Measurements from ENCODE around the gene DLEC1.
"Not testable (repeated sequence)": the region's sequence is repeated elsewhere in the genome, so short reads cannot be mapped to it uniquely, and the experiment has no call there.

DLEC1 gene

GRCh38 chr3:38054499-38055001, 15.5 kb downstream of the DLEC1 start:
- Mint-ChIP-seq H3K9me3 (ENCODE audit: low read depth) (no peaks in the 10 kb centered on the region), H3K27me3 (no peaks in the 10 kb centered on the region), H3K27ac (no peak overlapping the region), H3K4me3 (no peak overlapping the region), H3K4me1 (ENCODE audit: low read depth) (peaks cover 5% of the 10 kb centered on the region), H3K36me3 (peaks cover 3% of the 10 kb centered on the region)

GRCh38 chr3:38059148-38059547, 20.1 kb downstream of the DLEC1 start:
- peaks cover 9% of the 10 kb centered on the region for H3K36me3 Mint-ChIP-seq
- no peak overlapping the region for H3K27ac Mint-ChIP-seq

DNA sequence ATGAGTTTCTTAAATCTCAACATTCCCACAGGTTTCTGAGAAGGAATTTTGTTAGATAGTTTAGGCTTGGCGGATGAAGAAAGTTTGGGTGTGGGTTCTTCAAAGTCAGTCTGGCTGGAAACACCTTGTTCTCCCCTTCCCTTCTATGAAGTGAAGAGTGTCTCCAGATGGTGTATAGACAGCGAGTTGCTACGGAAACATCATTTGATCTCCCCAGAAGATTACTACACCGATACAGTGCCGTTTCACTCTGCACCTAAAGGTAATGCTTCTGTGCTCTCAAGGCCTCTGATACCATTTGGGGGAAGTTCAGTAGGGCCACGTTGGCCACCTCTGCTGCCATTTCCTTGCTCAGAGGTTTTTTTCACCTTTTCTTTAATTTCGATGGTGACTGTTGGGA, 20.6 kb downstream of the DLEC1 start:
- no peaks in the 10 kb centered on the region for H3K27me3 Mint-ChIP-seq
- H3K9me3 Mint-ChIP-seq (ENCODE audit: low read depth): no peaks in the 10 kb centered on the region
- H3K4me3 Mint-ChIP-seq: no peak overlapping the region
- peaks cover 5% of the 10 kb centered on the region for H3K4me1 Mint-ChIP-seq (ENCODE audit: low read depth)
- H3K27ac Mint-ChIP-seq: no peak overlapping the region
- H3K36me3 Mint-ChIP-seq: peaks cover 9% of the 10 kb centered on the region

More at GRCh38 chr3:38059148-38059547, 20.1 kb downstream of the DLEC1 start:
- peaks cover 5% of the 10 kb centered on the region for H3K4me1 Mint-ChIP-seq (ENCODE audit: low read depth)
- no peaks in the 10 kb centered on the region for H3K9me3 Mint-ChIP-seq (ENCODE audit: low read depth)
- no peak overlapping the region for H3K4me3 Mint-ChIP-seq
- H3K27me3 Mint-ChIP-seq: no peaks in the 10 kb centered on the region

- no peak overlapping the region for H3K27ac Mint-ChIP-seq
- no peaks in the 10 kb centered on the region for H3K27me3 Mint-ChIP-seq
- H3K4me1 Mint-ChIP-seq (ENCODE audit: low read depth): peaks cover 2% of the 10 kb centered on the region
- no peaks in the 10 kb centered on the region for H3K9me3 Mint-ChIP-seq (ENCODE audit: low read depth)
- no peak overlapping the region for H3K4me3 Mint-ChIP-seq
- peaks cover 14% of the 10 kb centered on the region for H3K36me3 Mint-ChIP-seq
Observed at GRCh38 chr3:38062809-38063208, 23.8 kb downstream of the DLEC1 start.

GRCh38 chr3:38064453-38064852, 25.4 kb downstream of the DLEC1 start:
- H3K9me3 Mint-ChIP-seq (ENCODE audit: low read depth); H3K4me3 Mint-ChIP-seq; H3K4me1 Mint-ChIP-seq (ENCODE audit: low read depth); H3K27me3 Mint-ChIP-seq; H3K27ac Mint-ChIP-seq: not testable (repeated sequence)
- H3K36me3 Mint-ChIP-seq: peaks cover 14% of the 10 kb centered on the region

DNA sequence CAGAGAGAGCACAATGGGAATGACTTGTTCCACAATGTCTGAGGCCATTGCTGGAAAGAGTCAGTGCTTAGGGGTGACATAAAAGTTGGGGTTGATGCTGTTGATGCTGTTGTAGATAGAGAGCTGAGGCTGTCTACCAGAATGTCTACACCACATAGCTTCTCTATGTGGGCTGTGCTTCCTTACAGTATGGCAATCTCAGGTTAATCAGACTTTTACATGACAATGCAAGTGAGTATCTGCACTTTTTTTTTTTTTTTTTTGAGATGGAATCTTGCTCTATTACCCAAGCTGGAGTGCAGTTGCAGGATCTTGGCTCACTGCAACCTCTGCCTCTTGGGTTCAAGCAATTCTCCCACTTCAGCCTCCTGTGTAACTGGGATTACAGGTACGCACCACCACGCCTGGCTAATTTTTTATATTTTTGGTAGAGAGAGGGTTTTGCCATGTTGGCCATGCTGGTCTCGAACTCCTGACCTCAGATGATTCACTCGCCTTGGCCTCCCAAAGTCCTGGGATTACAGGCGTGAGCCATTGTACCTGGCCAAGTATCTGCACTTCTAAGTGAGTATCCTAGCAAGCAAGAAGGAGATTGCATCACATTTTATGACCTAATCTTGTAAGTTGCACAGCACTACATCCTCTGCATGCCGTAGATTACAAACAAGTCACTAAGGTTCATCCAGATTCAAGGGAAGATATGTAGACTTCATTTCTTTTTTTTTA, 28.7 kb downstream of the DLEC1 start:
- Mint-ChIP-seq H3K4me3 (no peak overlapping the region), H3K27ac (no peak overlapping the region), H3K9me3 (ENCODE audit: low read depth) (no peaks in the 10 kb centered on the region), H3K4me1 (ENCODE audit: low read depth) (no peaks in the 10 kb centered on the region), H3K27me3 (no peaks in the 10 kb centered on the region), H3K36me3 (peaks cover 7% of the 10 kb centered on the region)

DNA sequence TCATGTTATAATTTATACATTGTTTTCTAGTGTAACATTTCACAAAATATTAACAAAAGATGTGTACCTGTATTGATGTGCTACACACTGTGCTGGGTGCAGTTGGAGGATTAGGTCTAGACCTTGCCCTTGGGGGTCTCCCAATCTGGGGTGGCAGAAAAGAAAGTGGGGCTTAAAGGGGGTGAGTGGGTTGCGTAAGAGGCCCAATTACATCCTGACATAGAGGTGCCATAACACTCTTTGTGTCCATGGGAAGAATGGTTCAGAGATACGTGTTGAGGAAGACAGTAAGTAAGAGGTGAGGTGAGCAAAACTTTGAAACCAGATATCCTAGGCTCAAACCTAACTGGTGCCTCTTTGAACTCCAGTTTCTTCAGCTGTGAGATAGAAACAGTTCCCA, 31.0 kb downstream of the DLEC1 start:
- Mint-ChIP-seq H3K4me1 (ENCODE audit: low read depth) (no peaks in the 10 kb centered on the region), H3K27me3 (no peaks in the 10 kb centered on the region), H3K4me3 (no peak overlapping the region), H3K27ac (no peak overlapping the region), H3K9me3 (ENCODE audit: low read depth) (no peaks in the 10 kb centered on the region), H3K36me3 (peaks cover 5% of the 10 kb centered on the region)

DNA sequence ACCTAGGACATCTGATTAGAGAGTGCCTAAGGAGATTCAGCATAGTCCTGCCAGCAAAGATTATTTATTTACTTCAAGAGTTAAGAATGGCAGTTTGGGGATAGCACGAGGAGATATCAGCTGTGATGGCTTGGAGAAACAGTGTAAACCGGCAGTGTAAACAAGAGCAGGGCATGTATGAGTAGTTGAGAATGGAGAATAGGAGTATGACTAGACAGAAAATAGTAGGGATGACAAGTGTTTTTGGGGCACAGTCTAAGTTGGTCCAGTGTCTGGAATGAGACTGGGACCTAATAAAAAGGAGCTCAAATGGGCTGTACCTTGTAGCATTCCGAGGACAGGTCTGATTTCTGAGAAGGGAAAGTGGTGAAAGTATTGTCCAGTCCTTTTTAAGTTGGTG, 38.1 kb downstream of the DLEC1 start:
- not testable (repeated sequence) for H3K4me1 Mint-ChIP-seq (ENCODE audit: low read depth); H3K9me3 Mint-ChIP-seq (ENCODE audit: low read depth); H3K27me3 Mint-ChIP-seq; H3K36me3 Mint-ChIP-seq; H3K27ac Mint-ChIP-seq; H3K4me3 Mint-ChIP-seq

GRCh38 chr3:38082296-38082695, 43.3 kb downstream of the DLEC1 start:
- not testable (repeated sequence) for H3K4me3 Mint-ChIP-seq; H3K27me3 Mint-ChIP-seq; H3K27ac Mint-ChIP-seq; H3K9me3 Mint-ChIP-seq (ENCODE audit: low read depth); H3K4me1 Mint-ChIP-seq (ENCODE audit: low read depth); H3K36me3 Mint-ChIP-seq

DNA sequence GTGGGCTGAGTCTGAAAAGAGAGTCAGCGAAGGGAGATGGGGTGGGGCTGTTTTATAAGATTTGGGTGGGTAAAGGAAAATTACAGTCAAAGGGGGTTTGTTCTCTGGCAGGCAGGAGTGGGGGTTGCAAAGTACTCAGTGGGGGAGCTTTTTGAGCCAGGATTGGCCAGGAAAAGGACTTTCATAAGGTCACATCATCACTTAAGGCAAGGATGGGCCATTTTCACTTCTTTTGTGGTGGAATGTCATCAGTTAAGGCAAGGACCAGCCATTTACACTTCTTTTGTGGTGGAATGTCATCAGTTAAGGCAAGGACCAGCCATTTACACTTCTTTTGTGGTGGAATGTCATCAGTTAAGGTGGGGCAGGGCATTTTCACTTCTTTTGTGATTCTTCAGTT, 44.2 kb downstream of the DLEC1 start:
- H3K36me3 Mint-ChIP-seq; H3K9me3 Mint-ChIP-seq (ENCODE audit: low read depth); H3K27ac Mint-ChIP-seq; H3K4me1 Mint-ChIP-seq (ENCODE audit: low read depth); H3K27me3 Mint-ChIP-seq; H3K4me3 Mint-ChIP-seq: not testable (repeated sequence)

DNA sequence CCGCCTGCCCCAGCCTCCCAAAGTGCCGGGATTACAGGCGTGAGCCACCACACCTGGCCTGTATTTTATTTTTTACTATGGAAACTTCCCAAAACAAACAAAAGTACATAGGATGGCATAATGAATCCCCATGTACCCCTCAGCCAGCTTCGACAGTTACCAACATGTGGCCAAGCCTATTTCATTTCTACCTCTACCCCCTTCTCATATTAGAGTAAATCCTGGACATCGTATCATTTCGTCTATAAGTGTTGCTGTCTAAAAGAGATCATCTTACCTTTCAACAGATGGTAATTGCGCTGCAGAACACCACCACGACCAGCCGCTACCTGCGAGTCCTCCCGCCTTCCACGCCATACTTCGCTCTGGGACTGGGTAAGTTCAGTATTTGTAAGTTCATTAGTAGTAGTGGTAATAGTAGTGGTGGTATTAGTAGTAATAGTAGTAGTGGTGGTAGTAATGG, 44.9 kb downstream of the DLEC1 start:
- Mint-ChIP-seq H3K9me3 (ENCODE audit: low read depth) (peaks cover 4% of the 10 kb centered on the region), H3K4me1 (ENCODE audit: low read depth) (no peaks in the 10 kb centered on the region), H3K4me3 (peak overlapping the region; percentile 12), H3K36me3 (no peaks in the 10 kb centered on the region), H3K27me3 (no peaks in the 10 kb centered on the region), H3K27ac (peak overlapping the region; percentile 18)

DNA sequence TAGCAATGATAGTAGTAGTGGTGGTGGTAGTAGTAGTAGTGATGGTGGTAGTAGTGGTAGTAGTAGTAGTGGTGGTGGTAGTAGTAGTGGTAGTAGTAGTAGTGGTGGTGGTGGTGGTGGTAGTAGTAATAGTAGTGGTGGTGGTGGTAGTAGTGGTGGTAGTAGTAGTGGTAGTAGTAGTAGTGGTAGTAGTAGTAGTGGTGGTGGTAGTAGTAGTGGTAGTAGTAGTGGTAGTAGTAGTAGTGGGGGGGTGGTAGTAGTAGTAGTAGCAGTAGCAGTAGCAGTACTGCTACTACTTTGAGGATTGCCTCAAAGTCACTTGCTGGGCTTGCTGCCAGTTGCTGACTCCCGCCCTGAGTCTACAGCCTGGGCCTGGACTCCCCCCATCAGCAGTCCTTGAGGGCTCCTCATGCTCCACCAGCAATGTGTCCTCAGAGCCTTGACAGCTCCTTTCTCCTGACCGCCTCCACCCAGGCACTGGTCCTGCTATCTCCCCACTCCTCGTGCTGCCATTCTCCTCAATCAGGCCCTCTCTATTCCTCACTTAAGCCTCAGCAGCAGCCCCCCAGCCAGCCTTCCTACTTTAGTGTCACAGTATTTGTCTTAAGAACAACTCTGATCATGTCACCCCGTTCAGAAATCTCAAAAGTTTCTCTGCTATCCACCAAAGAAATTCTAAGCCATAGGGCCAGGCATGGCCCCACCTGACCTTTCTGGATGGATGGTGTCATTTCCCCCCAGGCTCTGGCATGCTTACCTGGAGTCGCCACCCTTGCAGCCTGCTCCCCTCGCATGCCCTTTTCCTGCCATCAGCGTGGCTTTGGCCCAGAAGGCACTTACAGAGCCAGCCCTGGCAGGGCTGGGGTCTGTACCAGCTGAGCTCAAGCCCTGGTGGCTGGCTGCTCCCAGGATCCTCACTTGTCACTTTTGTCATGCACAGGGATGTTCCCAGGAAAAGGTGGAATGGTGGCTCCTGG, 45.6 kb downstream of the DLEC1 start:
- Mint-ChIP-seq H3K4me1 (ENCODE audit: low read depth) (no peaks in the 10 kb centered on the region), H3K4me3 (peak overlapping the region; percentile 12), H3K27ac (peak overlapping the region; percentile 86), H3K36me3 (no peaks in the 10 kb centered on the region), H3K9me3 (ENCODE audit: low read depth) (peaks cover 4% of the 10 kb centered on the region), H3K27me3 (no peaks in the 10 kb centered on the region)

- H3K4me1 Mint-ChIP-seq (ENCODE audit: low read depth): no peaks in the 10 kb centered on the region
- no peaks in the 10 kb centered on the region for H3K27me3 Mint-ChIP-seq
- peaks cover 4% of the 10 kb centered on the region for H3K9me3 Mint-ChIP-seq (ENCODE audit: low read depth)
- H3K27ac Mint-ChIP-seq: no peak overlapping the region
- H3K4me3 Mint-ChIP-seq: no peak overlapping the region
- H3K36me3 Mint-ChIP-seq: no peaks in the 10 kb centered on the region
Observed at GRCh38 chr3:38085311-38085942, 46.4 kb downstream of the DLEC1 start.

DNA sequence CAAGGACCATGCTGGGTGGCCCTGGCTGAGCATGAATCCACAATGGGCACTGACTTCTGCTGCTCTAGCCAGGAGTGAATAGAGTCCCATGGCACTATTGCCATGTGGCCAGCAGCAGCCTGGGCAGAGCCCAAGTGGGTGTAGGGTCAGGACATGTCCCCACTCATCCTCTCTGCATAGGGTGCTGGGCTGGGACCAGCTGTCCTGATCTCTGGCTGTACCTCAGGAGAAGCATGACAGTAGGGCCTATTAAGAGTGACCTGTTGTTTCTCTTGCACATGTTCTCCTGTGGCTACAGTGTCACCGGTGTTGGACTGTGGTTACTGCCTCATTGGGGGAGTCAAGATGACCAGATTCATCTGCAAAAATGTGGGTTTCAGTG, 46.9 kb downstream of the DLEC1 start:
- no peaks in the 10 kb centered on the region for H3K27me3 Mint-ChIP-seq
- no peaks in the 10 kb centered on the region for H3K4me1 Mint-ChIP-seq (ENCODE audit: low read depth)
- no peak overlapping the region for H3K4me3 Mint-ChIP-seq
- no peak overlapping the region for H3K27ac Mint-ChIP-seq
- peaks cover 4% of the 10 kb centered on the region for H3K9me3 Mint-ChIP-seq (ENCODE audit: low read depth)
- H3K36me3 Mint-ChIP-seq: no peaks in the 10 kb centered on the region

DNA sequence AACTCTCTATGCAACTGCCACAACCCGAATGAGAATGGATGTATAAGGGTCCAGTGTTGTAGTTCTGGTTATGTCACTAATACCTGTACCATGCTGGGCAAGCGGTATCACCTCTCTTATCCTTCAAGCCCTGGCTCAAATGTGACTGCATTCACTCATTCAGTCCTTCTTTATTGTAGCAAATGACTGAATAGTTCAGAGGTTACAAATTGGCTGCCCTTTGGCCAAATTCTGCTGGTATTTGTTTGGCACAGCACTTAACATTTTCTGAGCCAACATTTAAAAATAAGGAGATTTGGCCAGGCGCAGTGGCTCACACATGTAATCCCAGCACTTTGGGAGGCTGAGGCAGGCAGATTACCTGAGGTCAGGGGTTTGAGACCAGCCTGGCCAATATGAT, 47.5 kb downstream of the DLEC1 start:
- Mint-ChIP-seq H3K9me3 (ENCODE audit: low read depth) (peaks cover 4% of the 10 kb centered on the region), H3K4me1 (ENCODE audit: low read depth) (no peaks in the 10 kb centered on the region), H3K27ac (no peak overlapping the region), H3K4me3 (no peak overlapping the region), H3K36me3 (no peaks in the 10 kb centered on the region), H3K27me3 (no peaks in the 10 kb centered on the region)

All from activated naive CD8-positive, alpha-beta T cell (primary cell).